ENCODE measurements around the gene MTA3.

MTA3 gene

GRCh38 chr2:42762155-42762554 is 193.7 kb downstream of the MTA3 start:
- Histone ChIP-seq H3K36me3 (replicated peaks; ENCODE audit: low read depth, low read length) (peaks cover 4% of the 10 kb centered on the region), H3K4me2 (ENCODE audit: low read length) (no peak overlapping the region), H2AFZ (ENCODE audit: low read depth, low read length) (no peak overlapping the region), H3K4me3 (ENCODE audit: low read length) (no peak overlapping the region), H3K79me2 (ENCODE audit: low read length) (no peaks in the 10 kb centered on the region), H3K4me1 (ENCODE audit: low read length) (peaks cover 3% of the 10 kb centered on the region; the same call in 1 of the 2 replicates), H3K9ac (ENCODE audit: low read length) (no peak overlapping the region), H3K27me3 (ENCODE audit: low read depth, low read length) (no peaks in the 10 kb centered on the region), H3K9me3 (ENCODE audit: insufficient read depth, low read length) (no peaks in the 10 kb centered on the region), H4K20me1 (ENCODE audit: insufficient read depth, low read length) (no peaks in the 10 kb centered on the region), H3K27ac (ENCODE audit: low read length) (no peak overlapping the region)
- TF ChIP-seq EZH2phosphoT487 (IDR thresholded peaks at IDR 0.05; ENCODE audit: low read depth): no peak
- no peak for TF ChIP-seq CTCF (IDR thresholded peaks at IDR 0.05; ENCODE audit: low read depth, low read length)

- TF ChIP-seq CTCF (IDR thresholded peaks at IDR 0.05; ENCODE audit: low read depth, low read length) (no peak), EZH2phosphoT487 (IDR thresholded peaks at IDR 0.05; ENCODE audit: low read depth) (no peak)
- Histone ChIP-seq H4K20me1 (ENCODE audit: insufficient read depth, low read length) (no peaks in the 10 kb centered on the region), H2AFZ (ENCODE audit: low read depth, low read length) (no peak overlapping the region), H3K36me3 (replicated peaks; ENCODE audit: low read depth, low read length) (peaks cover 4% of the 10 kb centered on the region), H3K4me3 (ENCODE audit: low read length) (no peak overlapping the region), H3K4me2 (ENCODE audit: low read length) (no peak overlapping the region), H3K79me2 (ENCODE audit: low read length) (no peaks in the 10 kb centered on the region), H3K9ac (ENCODE audit: low read length) (no peak overlapping the region), H3K27ac (ENCODE audit: low read length) (no peak overlapping the region), H3K27me3 (ENCODE audit: low read depth, low read length) (no peaks in the 10 kb centered on the region), H3K9me3 (ENCODE audit: insufficient read depth, low read length) (no peaks in the 10 kb centered on the region), H3K4me1 (ENCODE audit: low read length) (peaks cover 3% of the 10 kb centered on the region; the same call in 1 of the 2 replicates)
These were observed 194.7 kb downstream of the MTA3 start for GRCh38 chr2:42762823-42763804.

GRCh38 chr2:42764096-42764495 is 195.7 kb downstream of the MTA3 start, which contains the start of gene OXER1:
Gene OXER1 (minus strand): TSS chr2:42764135. CDS start chr2:42764062, 73 bp downstream.
- no peaks in the 10 kb centered on the region for H3K9me3 ChIP-seq (ENCODE audit: insufficient read depth, low read length)
- H3K4me2 ChIP-seq (ENCODE audit: low read length): no peak within 1 kb of the TSS
- H3K79me2 ChIP-seq (ENCODE audit: low read length): no peaks in the 10 kb centered on the region
- H2AFZ ChIP-seq (ENCODE audit: low read depth, low read length): no peak within 1 kb of the TSS
- H3K36me3 ChIP-seq (replicated peaks; ENCODE audit: low read depth, low read length): no peaks in the 10 kb centered on the region
- peaks cover 3% of the 10 kb centered on the region; the same call in 1 of the 2 replicates for H3K4me1 ChIP-seq (ENCODE audit: low read length)
- no peak within 1 kb of the TSS for H3K27ac ChIP-seq (ENCODE audit: low read length)
- no peak for TF ChIP-seq CTCF (IDR thresholded peaks at IDR 0.05; ENCODE audit: low read depth, low read length)
- no peak for TF ChIP-seq EZH2phosphoT487 (IDR thresholded peaks at IDR 0.05; ENCODE audit: low read depth)
- no peak within 1 kb of the TSS for H3K4me3 ChIP-seq (ENCODE audit: low read length)
- no peaks in the 10 kb centered on the region for H4K20me1 ChIP-seq (ENCODE audit: insufficient read depth, low read length)
- no peak within 1 kb of the TSS for H3K9ac ChIP-seq (ENCODE audit: low read length)
- no peaks in the 10 kb centered on the region for H3K27me3 ChIP-seq (ENCODE audit: low read depth, low read length)

GRCh38 chr2:42764901-42765300 is 196.5 kb downstream of the MTA3 start:
- H3K27ac ChIP-seq (ENCODE audit: low read length): no peak overlapping the region
- H3K9ac ChIP-seq (ENCODE audit: low read length): no peak overlapping the region
- H3K4me2 ChIP-seq (ENCODE audit: low read length): no peak overlapping the region
- peaks cover 3% of the 10 kb centered on the region; the same call in 1 of the 2 replicates for H3K4me1 ChIP-seq (ENCODE audit: low read length)
- TF ChIP-seq EZH2phosphoT487 (IDR thresholded peaks at IDR 0.05; ENCODE audit: low read depth): no peak
- TF ChIP-seq CTCF (IDR thresholded peaks at IDR 0.05; ENCODE audit: low read depth, low read length): no peak
- no peak overlapping the region for H2AFZ ChIP-seq (ENCODE audit: low read depth, low read length)
- no peaks in the 10 kb centered on the region for H3K79me2 ChIP-seq (ENCODE audit: low read length)
- H3K27me3 ChIP-seq (ENCODE audit: low read depth, low read length): no peaks in the 10 kb centered on the region
- no peaks in the 10 kb centered on the region for H3K9me3 ChIP-seq (ENCODE audit: insufficient read depth, low read length)
- H3K4me3 ChIP-seq (ENCODE audit: low read length): no peak overlapping the region
- H4K20me1 ChIP-seq (ENCODE audit: insufficient read depth, low read length): no peaks in the 10 kb centered on the region
- no peaks in the 10 kb centered on the region for H3K36me3 ChIP-seq (replicated peaks; ENCODE audit: low read depth, low read length)
